Left lung (tissue), 10 donors: ENCODE results near the gene EXOC4. TPM values are rescaled to one million over a fixed set of nuclear protein-coding genes. Genes with fewer than 3 reads are reported as not detected.

Experiments
- ATAC-seq: fragments of 200-7000 bp; cut with Tn5 transposase; one replicate; pipeline ENCODE4 v1.9.1; 2020; ENCODE audit warnings: moderate library complexity
- DNase-seq, 4 donors: peaks; one replicate each; pipeline ENCODE4 v3.0.0-alpha.2; 2013 to 2020
- H3K27ac ChIP-seq, 2 donors: fragments of 200-600 bp; sonication (generic) in 1 of 2; one replicate each; pipeline versions ENCODE4 v1.5.0 to v1.8.0; 2020 to 2021
- H3K27me3 ChIP-seq, 2 donors: fragments of 200-600 bp; sonication (generic) in 1 of 2; one replicate each; pipeline versions ENCODE4 v1.5.0 to v1.8.0; 2020 to 2021
- H3K36me3 ChIP-seq, 2 donors: fragments of 200-600 bp; sonication (generic) in 1 of 2; one replicate each; pipeline versions ENCODE4 v1.5.0 to v1.8.0; 2020 to 2021
- H3K4me1 ChIP-seq, 2 donors: fragments of 200-600 bp; one replicate each; pipeline ENCODE4 v1.8.0; 2021
- H3K4me3 ChIP-seq, 2 donors: fragments of 200-600 bp; sonication (generic) in 1 of 2; one replicate each; pipeline versions ENCODE4 v1.5.0 to v1.8.0; 2020 to 2021; ENCODE audit warnings: mild to moderate bottlenecking in 1 of 2
- H3K9me3 ChIP-seq, 2 donors: fragments of 200-600 bp; sonication (generic) in 1 of 2; one replicate each; pipeline versions ENCODE4 v1.5.0 to v1.8.0; 2020 to 2021
- intact Hi-C, 2 donors: fragments of 100-400 bp; cut with DNase I; formaldehyde crosslinking; loops; one replicate each; pipeline versions ENCODE4 v1.11.2 to v1.14.2; 2022
- polyA plus RNA-seq, 6 donors: library from polyadenylated mRNA; unstranded; fragments of 120-200 nt; gene quantifications; one replicate each; pipeline ENCODE4 v1.2.1, GENCODE V29; 2013; ENCODE audit not compliant: insufficient read length in 6 of 6
- total RNA-seq, 2 donors: library from RNA; stranded (reverse); fragmentation: NEBNext Ultra II Directional; extraction: Animal tissue kit (Norgen Biotek cat#: 25700); gene quantifications; one replicate each; pipeline ENCODE4 v1.2.1, GENCODE V29; 2021
- TF ChIP-seq, protein P1 (sequence below), 2 donors: fragments of 200-600 bp; sonication (generic) in 1 of 2; IDR thresholded peaks; one replicate each; pipeline versions ENCODE4 v1.5.0 to v1.8.0; 2021; ENCODE audit warnings: antibody characterized with exemption in 2 of 2
- donor health status: DM: no; HTN: yes; CAD: no.
- donor health status: DM: no; HTN: no; CAD: no.

The EXOC4 gene
- total and polyA plus RNA-seq, 8 donors: 52.5 to 79.4 (median 65.9) TPM

- Histone ChIP-seq H3K36me3 (no peaks in the 10 kb centered on the region), H3K9me3 (no peaks in the 10 kb centered on the region), H3K27me3 (no peaks in the 10 kb centered on the region), H3K4me3 (no peak overlapping the region), H3K27ac (no peak overlapping the region), H3K4me1 (no peaks in the 10 kb centered on the region)
- DNase-seq (no peak), ATAC-seq (no peak)
- TF ChIP-seq, protein P1, sequence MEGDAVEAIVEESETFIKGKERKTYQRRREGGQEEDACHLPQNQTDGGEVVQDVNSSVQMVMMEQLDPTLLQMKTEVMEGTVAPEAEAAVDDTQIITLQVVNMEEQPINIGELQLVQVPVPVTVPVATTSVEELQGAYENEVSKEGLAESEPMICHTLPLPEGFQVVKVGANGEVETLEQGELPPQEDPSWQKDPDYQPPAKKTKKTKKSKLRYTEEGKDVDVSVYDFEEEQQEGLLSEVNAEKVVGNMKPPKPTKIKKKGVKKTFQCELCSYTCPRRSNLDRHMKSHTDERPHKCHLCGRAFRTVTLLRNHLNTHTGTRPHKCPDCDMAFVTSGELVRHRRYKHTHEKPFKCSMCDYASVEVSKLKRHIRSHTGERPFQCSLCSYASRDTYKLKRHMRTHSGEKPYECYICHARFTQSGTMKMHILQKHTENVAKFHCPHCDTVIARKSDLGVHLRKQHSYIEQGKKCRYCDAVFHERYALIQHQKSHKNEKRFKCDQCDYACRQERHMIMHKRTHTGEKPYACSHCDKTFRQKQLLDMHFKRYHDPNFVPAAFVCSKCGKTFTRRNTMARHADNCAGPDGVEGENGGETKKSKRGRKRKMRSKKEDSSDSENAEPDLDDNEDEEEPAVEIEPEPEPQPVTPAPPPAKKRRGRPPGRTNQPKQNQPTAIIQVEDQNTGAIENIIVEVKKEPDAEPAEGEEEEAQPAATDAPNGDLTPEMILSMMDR (IDR thresholded peaks at IDR 0.05): no peak
- intact Hi-C loops: no loop called here
Observed at GRCh38 chr7:133797818-133798520, 545.1 kb downstream of the EXOC4 start.

GRCh38 chr7:133801341-133801740 is 548.5 kb downstream of the EXOC4 start:
- TF ChIP-seq, protein P1 (IDR thresholded peaks at IDR 0.05): no peak
- DNase-seq (no peak), ATAC-seq (no peak)
- no peaks in the 10 kb centered on the region for H3K9me3 ChIP-seq
- H3K36me3 ChIP-seq: no peaks in the 10 kb centered on the region
- H3K4me3 ChIP-seq: no peak overlapping the region
- intact Hi-C loops: no loop called here
- no peak overlapping the region for H3K27ac ChIP-seq
- H3K27me3 ChIP-seq: no peaks in the 10 kb centered on the region
- no peaks in the 10 kb centered on the region for H3K4me1 ChIP-seq

- H3K36me3 ChIP-seq: no peaks in the 10 kb centered on the region
- H3K4me1 ChIP-seq: no peaks in the 10 kb centered on the region
- no peak overlapping the region for H3K4me3 ChIP-seq
- intact Hi-C loops: no loop called here
- ATAC-seq: no peak
- H3K27ac ChIP-seq: no peak overlapping the region
- H3K9me3 ChIP-seq: no peaks in the 10 kb centered on the region
- H3K27me3 ChIP-seq: no peaks in the 10 kb centered on the region
- DNase-seq: no peak
- TF ChIP-seq, protein P1 (IDR thresholded peaks at IDR 0.05): no peak
Observed at GRCh38 chr7:133804127-133804526, 551.2 kb downstream of the EXOC4 start.

DNA sequence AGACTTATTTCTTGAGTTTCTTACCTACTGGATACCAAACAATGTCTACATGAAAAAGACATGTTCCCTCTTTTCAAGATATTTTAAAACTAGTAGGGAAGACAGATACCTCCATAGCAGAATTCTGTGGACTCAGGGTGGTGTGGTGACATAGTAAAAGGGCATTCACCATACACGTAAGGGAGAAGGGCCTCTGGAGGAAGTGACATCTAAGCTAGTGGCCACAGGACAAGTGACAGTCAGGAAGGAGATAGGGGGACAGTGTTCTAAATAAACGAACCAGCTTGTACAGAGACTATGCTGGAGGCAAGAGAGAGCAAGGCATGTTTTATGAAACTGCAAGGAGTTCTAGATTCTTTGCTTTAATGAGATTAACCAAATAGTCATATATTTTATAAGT is 552.5 kb downstream of the EXOC4 start:
- ATAC-seq (no peak), DNase-seq (no peak)
- no peaks in the 10 kb centered on the region for H3K27me3 ChIP-seq
- no peaks in the 10 kb centered on the region for H3K4me1 ChIP-seq
- intact Hi-C loops: no loop called here
- TF ChIP-seq, protein P1 (IDR thresholded peaks at IDR 0.05): no peak
- no peak overlapping the region for H3K4me3 ChIP-seq
- no peak overlapping the region for H3K27ac ChIP-seq
- H3K9me3 ChIP-seq: no peaks in the 10 kb centered on the region
- no peaks in the 10 kb centered on the region for H3K36me3 ChIP-seq

- Histone ChIP-seq H3K36me3 (no peaks in the 10 kb centered on the region), H3K4me1 (no peaks in the 10 kb centered on the region), H3K4me3 (no peak overlapping the region), H3K27me3 (no peaks in the 10 kb centered on the region), H3K27ac (no peak overlapping the region), H3K9me3 (no peaks in the 10 kb centered on the region)
- DNase-seq (no peak), ATAC-seq (no peak)
- intact Hi-C loops: no loop called here
- TF ChIP-seq, protein P1 (IDR thresholded peaks at IDR 0.05): no peak
Observed at GRCh38 chr7:133807624-133808492, 555.0 kb downstream of the EXOC4 start.
